ENCODE data around the gene CDCP1.
A peak's percentile ranks its signal among the peaks of the same experiment; 100 is the strongest.

Gene CDCP1

GRCh38 chr3:45171283-45171682 is 25.1 kb upstream of the CDCP1 start:
- Histone ChIP-seq H3K79me2 (ENCODE audit: insufficient read depth, low read length) (no peaks in the 10 kb centered on the region), H3K4me1 (ENCODE audit: insufficient read depth, low read length, severe bottlenecking) (no peaks in the 10 kb centered on the region), H3K27ac (ENCODE audit: low read depth, low read length, poor library complexity, severe bottlenecking) (no peak overlapping the region), H3K9me2 (ENCODE audit: low read depth, low read length) (no peaks in the 10 kb centered on the region), H2AFZ (ENCODE audit: low read length) (no peak overlapping the region), H3K4me2 (ENCODE audit: low read length) (no peak overlapping the region), H3K9ac (ENCODE audit: low read length) (no peak overlapping the region), H3K9me3 (ENCODE audit: low read length) (no peaks in the 10 kb centered on the region), H4K20me1 (ENCODE audit: insufficient read depth, low read length) (no peaks in the 10 kb centered on the region), H3K36me3 (ENCODE audit: insufficient read depth, low read length) (no peaks in the 10 kb centered on the region), H3K27me3 (ENCODE audit: insufficient read depth, low read length) (no peaks in the 10 kb centered on the region), H3F3A (ENCODE audit: insufficient read depth, low read length) (no peaks in the 10 kb centered on the region), H3K4me3 (ENCODE audit: low read depth, low read length, poor library complexity, severe bottlenecking) (no peak overlapping the region)
- no peak for TF ChIP-seq EZH2 (IDR thresholded peaks at IDR 0.05; ENCODE audit: borderline replicate concordance, low read length)
- TF ChIP-seq CTCF (IDR thresholded peaks at IDR 0.05; ENCODE audit: low read length): peak; percentile 18; the same call in 1 of the 2 replicates

- Histone ChIP-seq H2AFZ (ENCODE audit: low read length) (no peak overlapping the region), H3K4me1 (ENCODE audit: insufficient read depth, low read length, severe bottlenecking) (no peaks in the 10 kb centered on the region)
Observed at GRCh38 chr3:45170096-45170495, 23.9 kb upstream of the CDCP1 start.

GRCh38 chr3:45169125-45169904 is 23.1 kb upstream of the CDCP1 start:
- Histone ChIP-seq H3K9me3 (ENCODE audit: low read length) (no peaks in the 10 kb centered on the region), H2AFZ (ENCODE audit: low read length) (no peak overlapping the region), H3K4me1 (ENCODE audit: insufficient read depth, low read length, severe bottlenecking) (no peaks in the 10 kb centered on the region), H3K9ac (ENCODE audit: low read length) (no peak overlapping the region), H3K4me2 (ENCODE audit: low read length) (no peak overlapping the region), H3K27ac (ENCODE audit: low read depth, low read length, poor library complexity, severe bottlenecking) (no peak overlapping the region), H3K27me3 (ENCODE audit: insufficient read depth, low read length) (no peaks in the 10 kb centered on the region), H3K9me2 (ENCODE audit: low read depth, low read length) (no peaks in the 10 kb centered on the region), H3K4me3 (ENCODE audit: low read depth, low read length, poor library complexity, severe bottlenecking) (no peak overlapping the region), H4K20me1 (ENCODE audit: insufficient read depth, low read length) (no peaks in the 10 kb centered on the region), H3F3A (ENCODE audit: insufficient read depth, low read length) (no peaks in the 10 kb centered on the region), H3K79me2 (ENCODE audit: insufficient read depth, low read length) (no peaks in the 10 kb centered on the region), H3K36me3 (ENCODE audit: insufficient read depth, low read length) (no peaks in the 10 kb centered on the region)
- no peak for TF ChIP-seq CTCF (IDR thresholded peaks at IDR 0.05; ENCODE audit: low read length)
- no peak for TF ChIP-seq EZH2 (IDR thresholded peaks at IDR 0.05; ENCODE audit: borderline replicate concordance, low read length)

More at GRCh38 chr3:45170096-45170495, 23.9 kb upstream of the CDCP1 start:
- H3K27me3 ChIP-seq (ENCODE audit: insufficient read depth, low read length): no peaks in the 10 kb centered on the region
- no peak overlapping the region for H3K27ac ChIP-seq (ENCODE audit: low read depth, low read length, poor library complexity, severe bottlenecking)
- H3K36me3 ChIP-seq (ENCODE audit: insufficient read depth, low read length): no peaks in the 10 kb centered on the region
- no peak overlapping the region for H3K9ac ChIP-seq (ENCODE audit: low read length)
- H3K4me3 ChIP-seq (ENCODE audit: low read depth, low read length, poor library complexity, severe bottlenecking): no peak overlapping the region
- no peaks in the 10 kb centered on the region for H3F3A ChIP-seq (ENCODE audit: insufficient read depth, low read length)
- no peaks in the 10 kb centered on the region for H4K20me1 ChIP-seq (ENCODE audit: insufficient read depth, low read length)
- TF ChIP-seq CTCF (IDR thresholded peaks at IDR 0.05; ENCODE audit: low read length) (no peak), EZH2 (IDR thresholded peaks at IDR 0.05; ENCODE audit: borderline replicate concordance, low read length) (no peak)
- no peaks in the 10 kb centered on the region for H3K9me3 ChIP-seq (ENCODE audit: low read length)
- H3K9me2 ChIP-seq (ENCODE audit: low read depth, low read length): no peaks in the 10 kb centered on the region
- no peaks in the 10 kb centered on the region for H3K79me2 ChIP-seq (ENCODE audit: insufficient read depth, low read length)
- H3K4me2 ChIP-seq (ENCODE audit: low read length): no peak overlapping the region
